Keratinocyte (primary cell): Measurements from ENCODE around the gene SPPL2B. TPM values are rescaled to one million over a fixed set of nuclear protein-coding genes. Genes with fewer than 3 reads are reported as not detected.

Experiments used
- polyA plus RNA-seq, 5 experiments: library from polyadenylated mRNA; depleted of rRNA in 3 of 5; stranded (reverse) in 3 of 5; stranded (forward) in 1 of 5; unstranded in 1 of 5; fragments of >200 nt; gene quantifications; 1 replicate in 1 of 5; 2 replicates in 3 of 5; 3 replicates in 1 of 5; pipeline versions ENCODE4 v1.2.1 to v1.2.3, GENCODE V29; 2011 to 2012; ENCODE audit warnings: missing spikeins in 2 of 5, low read depth in 1 of 5, low replicate concordance in 1 of 5

SPPL2B gene
- polyA plus RNA-seq, 1 donor (not counting 4 experiments of a cell fraction or from before 2014, with no cell fraction given): 9.3 TPM

Other genes with a start within 250 kb of the SPPL2B start
- 24.1 to 61.8 TPM (median 34.2 TPM) in 3 replicates for gene MOB3A, start 232.4 kb upstream of the SPPL2B start, polyA plus RNA-seq
- 6.0 to 14.9 TPM (median 6.7 TPM) in 3 replicates for gene IZUMO4, start 231.8 kb upstream of the SPPL2B start, polyA plus RNA-seq
- gene AP3D1, start 177.1 kb upstream of the SPPL2B start, polyA plus RNA-seq: 51.1 to 108 TPM (median 56.1 TPM) in 3 replicates
- gene DOT1L, start 164.8 kb upstream of the SPPL2B start, polyA plus RNA-seq: 3.0 to 4.6 TPM (median 3.3 TPM) in 3 replicates
- 36.8 to 53.1 TPM (median 46.8 TPM) in 3 replicates for gene PLEKHJ1, start 92.4 kb upstream of the SPPL2B start, polyA plus RNA-seq
- gene SF3A2, start 91.9 kb upstream of the SPPL2B start, polyA plus RNA-seq: 4.7 to 24.1 TPM (median 4.7 TPM) in 3 replicates
- gene AMH, start 79.4 kb upstream of the SPPL2B start, polyA plus RNA-seq: 0.02 to 0.15 TPM (median 0.07 TPM) in 3 replicates
- not detected in 3 replicates for gene JSRP1, start 72.3 kb upstream of the SPPL2B start, polyA plus RNA-seq
- not detected in 3 replicates for gene PEAK3, start 46.5 kb upstream of the SPPL2B start, polyA plus RNA-seq
- gene LINGO3, start 20.5 kb upstream of the SPPL2B start, polyA plus RNA-seq: not detected in 3 replicates
- 206 to 275 TPM (median 243 TPM) in 3 replicates for gene LSM7, start 98 bp upstream of the SPPL2B start, polyA plus RNA-seq
- gene TMPRSS9, start 31.6 kb downstream of the SPPL2B start, polyA plus RNA-seq: not detected in 3 replicates
- gene TIMM13, start 98.9 kb downstream of the SPPL2B start, polyA plus RNA-seq: 38.8 to 64.3 TPM (median 45.0 TPM) in 3 replicates
- 55.7 to 84.8 TPM (median 80.1 TPM) in 3 replicates for gene LMNB2, start 128.3 kb downstream of the SPPL2B start, polyA plus RNA-seq
- gene GADD45B, start 147.4 kb downstream of the SPPL2B start, polyA plus RNA-seq: 20.6 to 32.4 TPM (median 26.8 TPM) in 3 replicates